NCI-H69 (cell line): ENCODE data around the gene YTHDF2.
"Not testable (repeated sequence)": the region's sequence is repeated elsewhere in the genome, so short reads cannot be mapped to it uniquely, and the experiment has no call there.

Experiments used
- DNase-seq: peaks from one replicate; lab custom pipeline; 2025; lab: John Stamatoyannopoulos, UW

The YTHDF2 gene

DNA sequence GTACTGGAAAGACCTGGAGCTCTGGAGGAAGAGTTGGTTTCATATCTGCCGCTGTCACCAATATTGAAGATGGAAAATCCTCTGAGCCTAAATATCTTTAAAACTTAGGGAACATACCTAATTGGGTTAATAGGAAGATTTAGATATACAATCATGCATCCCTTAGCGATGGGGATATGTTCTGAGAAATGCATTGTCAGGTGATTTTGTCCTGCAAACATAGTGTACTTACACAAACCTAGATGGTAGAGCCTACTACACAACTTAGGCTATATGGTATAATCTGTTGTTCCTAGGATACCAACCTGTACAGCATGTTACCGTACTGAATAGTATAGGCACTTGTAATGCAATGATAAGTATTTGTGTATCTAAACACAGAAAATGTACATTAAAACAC, 22.5 kb downstream of the YTHDF2 start:
- no peak for DNase-seq

- no peak for DNase-seq
Observed at GRCh38 chr1:28761189-28761588, 24.4 kb downstream of the YTHDF2 start.

- no peak for DNase-seq
Observed at GRCh38 chr1:28766532-28767183, 29.9 kb downstream of the YTHDF2 start.

DNA sequence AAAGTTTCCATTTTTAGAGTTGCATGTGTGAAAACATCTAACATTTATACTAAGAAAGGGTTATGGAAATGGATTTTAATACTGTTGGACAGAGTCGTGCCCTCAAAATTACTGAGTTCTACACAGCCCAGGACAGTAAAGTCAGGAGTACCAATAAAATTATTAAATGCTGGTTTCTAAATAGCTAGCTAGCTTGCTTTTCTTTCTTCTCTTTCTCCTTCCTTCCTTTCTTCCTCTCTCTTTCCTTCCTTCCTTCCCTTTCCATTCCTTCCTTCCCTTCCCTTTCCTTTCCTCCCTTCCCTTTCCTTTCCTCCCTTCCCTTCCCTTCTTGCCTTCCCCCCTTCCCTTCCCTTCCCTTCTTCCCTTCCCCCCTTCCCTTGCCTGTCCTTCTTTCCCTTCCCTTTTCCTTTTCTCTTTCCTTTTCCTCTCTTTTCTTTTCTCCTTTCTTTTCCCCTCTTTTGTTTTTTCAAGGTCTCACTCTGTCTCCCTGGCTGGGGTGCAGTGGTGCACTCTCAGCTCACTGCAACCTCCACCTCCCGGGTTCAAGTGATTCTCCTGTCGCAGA, 33.9 kb downstream of the YTHDF2 start:
- DNase-seq = no peak

DNA sequence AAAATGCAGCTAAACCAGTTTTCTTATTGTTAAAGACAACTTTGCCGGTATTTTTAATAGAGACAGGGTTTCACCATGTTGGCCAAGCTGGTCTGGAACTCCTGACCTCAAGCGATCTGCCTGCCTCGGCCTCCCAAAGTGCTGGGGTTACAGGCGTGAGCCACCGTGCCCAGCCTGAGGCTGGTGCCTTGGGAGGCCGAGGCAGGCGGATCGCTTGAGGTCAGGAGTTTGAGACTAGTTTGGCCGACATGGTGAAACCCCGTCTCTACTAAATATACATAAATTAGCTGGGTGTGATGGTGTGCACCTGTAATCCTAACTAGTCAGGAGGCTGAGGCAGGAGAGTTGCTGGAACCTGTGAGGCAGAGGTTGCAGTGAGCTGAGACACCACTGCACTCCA, 35.2 kb downstream of the YTHDF2 start:
- DNase-seq = not testable (repeated sequence)

DNA sequence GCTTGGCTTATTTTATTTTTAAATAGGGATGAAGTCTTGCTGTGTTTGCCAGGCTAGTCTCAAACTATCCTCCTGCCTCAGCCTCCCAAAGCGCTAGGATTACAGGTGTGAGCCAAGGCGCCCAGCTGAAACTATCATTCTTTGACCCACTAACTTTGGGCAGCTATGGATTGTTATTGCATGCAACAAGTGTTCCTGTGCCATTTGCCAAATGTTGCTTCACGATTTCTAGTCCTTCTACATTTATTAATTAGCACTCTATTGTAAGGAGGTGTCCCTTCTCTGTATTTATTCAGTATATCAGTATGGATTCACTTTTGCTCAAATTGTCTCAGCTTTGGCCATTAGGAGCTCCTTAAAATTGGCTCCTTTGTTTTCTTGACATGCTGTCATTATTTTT, 36.4 kb downstream of the YTHDF2 start:
- DNase-seq = no peak

GRCh38 chr1:28775121-28775942, 38.6 kb downstream of the YTHDF2 start:
- DNase-seq = peak; percentile 79

GRCh38 chr1:28776341-28776740, 39.6 kb downstream of the YTHDF2 start:
- no peak for DNase-seq

DNA sequence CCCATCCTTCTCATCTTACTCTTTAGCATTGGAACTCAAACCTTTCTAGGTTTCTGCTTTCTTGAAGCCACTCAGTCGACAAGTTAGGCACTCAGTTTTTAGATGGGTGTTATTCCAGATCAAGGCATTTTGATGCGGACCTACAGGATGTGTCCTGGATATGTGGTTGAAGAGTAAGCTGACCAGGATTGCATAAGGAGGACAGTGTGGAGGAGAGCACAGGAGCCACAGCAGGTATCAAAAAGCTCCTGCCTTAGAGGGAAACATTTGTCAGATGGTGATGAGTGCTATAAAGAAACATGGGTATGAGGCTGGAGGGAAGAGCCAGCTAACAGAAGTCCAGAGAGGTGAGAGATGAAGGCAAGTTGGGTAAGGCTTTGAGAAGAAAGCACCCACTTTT, 41.3 kb downstream of the YTHDF2 start:
- DNase-seq = no peak

GRCh38 chr1:28779751-28780408, 43.1 kb downstream of the YTHDF2 start:
- DNase-seq = no peak

- no peak for DNase-seq
Observed at GRCh38 chr1:28781305-28781704, 44.6 kb downstream of the YTHDF2 start.

GRCh38 chr1:28782011-28782410, 45.3 kb downstream of the YTHDF2 start:
- no peak for DNase-seq

- no peak for DNase-seq
Observed at GRCh38 chr1:28783363-28783762, 46.6 kb downstream of the YTHDF2 start.

- no peak for DNase-seq
Observed at GRCh38 chr1:28789412-28789811, 52.7 kb downstream of the YTHDF2 start.

DNA sequence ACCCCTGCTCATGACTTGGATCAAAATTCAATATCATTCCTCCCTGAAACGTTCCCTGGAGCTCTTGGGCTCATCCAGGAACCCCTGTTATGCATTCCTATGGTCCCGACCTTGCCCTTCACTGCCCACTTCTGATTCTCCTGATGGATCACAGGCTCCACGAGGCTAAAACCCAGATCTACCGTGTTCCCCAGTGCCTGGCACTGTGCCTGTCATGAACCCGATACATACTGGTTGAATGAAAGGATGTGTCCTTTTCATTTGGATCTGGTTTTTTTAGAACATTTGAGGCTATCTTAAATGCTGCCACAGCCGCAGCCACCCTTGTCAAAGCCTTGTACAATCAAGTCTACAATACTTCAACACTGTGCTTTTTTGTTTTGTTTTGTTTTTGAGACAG, 53.1 kb downstream of the YTHDF2 start:
- DNase-seq = no peak

- peak; percentile 11 for DNase-seq
Observed at GRCh38 chr1:28790377-28791035, 53.8 kb downstream of the YTHDF2 start.

DNA sequence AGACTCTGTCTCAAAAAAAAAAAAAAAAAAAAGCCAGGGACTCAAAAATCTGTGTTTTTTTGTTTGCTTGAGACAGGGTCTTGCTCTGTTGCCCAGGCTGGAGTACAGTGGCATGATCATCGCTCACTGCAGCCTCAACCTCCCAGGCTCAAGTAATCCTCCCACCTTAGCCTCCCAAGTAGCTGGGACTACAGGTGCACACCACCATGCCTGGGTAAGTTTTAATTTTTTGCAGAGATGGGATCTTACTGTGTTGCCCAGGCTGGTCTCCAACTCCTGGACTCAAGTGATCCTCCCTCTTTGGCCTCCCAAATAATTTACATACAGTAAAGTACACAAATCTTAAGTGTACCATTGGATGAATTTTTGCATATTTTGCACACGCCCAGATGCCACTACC, 55.2 kb downstream of the YTHDF2 start:
- DNase-seq = not testable (repeated sequence)

- DNase-seq = peak; percentile 45
Observed at GRCh38 chr1:28792644-28793121, 55.9 kb downstream of the YTHDF2 start.

- DNase-seq = not testable (repeated sequence)
Observed at GRCh38 chr1:28794582-28794981, 57.8 kb downstream of the YTHDF2 start.

DNA sequence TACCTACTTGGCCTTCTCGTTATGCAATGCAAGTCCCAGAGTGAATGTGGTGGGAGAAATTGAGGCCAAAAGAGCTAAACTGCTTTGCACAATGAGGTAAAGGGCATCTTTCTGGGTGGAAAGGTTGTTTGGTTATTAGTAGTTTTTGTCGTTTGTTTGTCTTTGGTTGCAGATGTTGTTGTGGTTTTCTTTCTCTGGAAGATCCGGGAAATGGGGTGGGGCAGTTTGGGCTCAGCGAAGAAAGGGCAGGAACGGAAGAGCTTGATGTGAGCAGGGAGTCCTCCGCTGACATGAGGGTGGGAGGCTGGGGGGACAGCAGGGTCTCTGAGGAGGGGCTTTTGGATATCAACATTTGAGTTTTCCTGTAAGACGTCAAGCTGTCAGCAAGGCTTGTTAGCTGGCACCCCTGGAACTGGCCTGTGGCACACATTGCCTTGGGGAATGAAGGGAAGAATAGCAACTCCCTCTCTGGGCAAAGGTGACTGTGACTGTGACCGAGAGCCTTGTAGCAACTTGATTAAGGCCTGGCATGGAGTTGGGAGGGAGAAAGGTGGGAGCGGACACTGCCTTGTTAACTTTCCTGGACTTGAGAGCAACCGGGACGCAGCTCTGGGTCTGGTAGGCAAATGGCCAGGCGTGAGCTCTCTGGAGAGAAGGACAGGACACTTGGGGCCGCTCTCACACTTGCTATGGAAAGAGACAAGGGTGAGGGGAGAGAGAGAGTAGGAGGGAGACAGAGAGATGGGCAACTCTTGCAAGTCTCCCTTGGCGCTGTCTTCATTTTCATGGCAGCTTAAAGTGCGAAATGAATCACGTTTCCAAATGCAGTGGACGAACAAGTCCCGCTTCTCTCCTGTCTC, 59.8 kb downstream of the YTHDF2 start:
- no peak for DNase-seq

DNA sequence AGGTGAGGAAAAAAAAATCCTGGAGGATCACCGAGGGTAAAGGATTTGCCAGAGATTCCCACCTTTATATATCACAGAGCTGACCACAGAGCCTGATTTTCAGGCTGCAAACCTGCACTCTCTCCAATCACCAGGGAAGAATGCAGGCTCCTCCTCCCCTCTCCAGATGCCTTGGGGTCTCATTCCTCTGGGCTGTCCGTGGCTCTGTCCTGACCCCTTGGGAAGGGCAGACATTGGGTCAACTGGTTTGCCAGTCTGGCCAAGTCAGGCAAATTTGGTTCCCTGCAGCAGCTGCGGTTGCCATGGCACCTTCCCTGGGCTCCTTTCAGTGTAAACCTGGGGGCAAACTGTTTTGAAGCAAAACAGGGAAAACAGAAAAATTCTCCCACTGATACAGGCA, 63.6 kb downstream of the YTHDF2 start:
- no peak for DNase-seq
